Measurements from ENCODE around the gene RTL1. TPM values are rescaled to one million over a fixed set of nuclear protein-coding genes. Genes with fewer than 3 reads are reported as not detected.
A peak's percentile ranks its signal among the peaks of the same experiment; 100 is the strongest.

Gene RTL1
- total RNA-seq, 1 donor from 2014 or later = not detected

GRCh38 chr14:100874051-100874410, 29.5 kb downstream of the RTL1 start:
- Histone ChIP-seq H3K36me3 (ENCODE audit: control insufficient read depth, insufficient read depth, low read length) (no peaks in the 10 kb centered on the region), H3K27me3 (ENCODE audit: control insufficient read depth, insufficient read depth, low read length) (no peaks in the 10 kb centered on the region), H3K4me3 (ENCODE audit: low read depth, low read length) (no peak overlapping the region)
- DNase-seq (ENCODE audit: low read depth) (no peak), FAIRE-seq (no peak)
- no peak for TF ChIP-seq CTCF (IDR thresholded peaks at IDR 0.05; ENCODE audit: insufficient read depth, low read length, severe bottlenecking)

- H3K27me3 ChIP-seq (ENCODE audit: control insufficient read depth, insufficient read depth, low read length) = no peaks in the 10 kb centered on the region
Observed at GRCh38 chr14:100873096-100873482, 30.4 kb downstream of the RTL1 start.

GRCh38 chr14:100872259-100873095, 31.0 kb downstream of the RTL1 start:
- DNase-seq (ENCODE audit: low read depth) (peak; percentile 18), FAIRE-seq (no peak)
- no peak overlapping the region for H3K4me3 ChIP-seq (ENCODE audit: low read depth, low read length)
- no peaks in the 10 kb centered on the region for H3K36me3 ChIP-seq (ENCODE audit: control insufficient read depth, insufficient read depth, low read length)
- H3K27me3 ChIP-seq (ENCODE audit: control insufficient read depth, insufficient read depth, low read length) = no peaks in the 10 kb centered on the region
- TF ChIP-seq CTCF (IDR thresholded peaks at IDR 0.05; ENCODE audit: insufficient read depth, low read length, severe bottlenecking) = no peak

More at GRCh38 chr14:100873096-100873482, 30.4 kb downstream of the RTL1 start:
- no peak overlapping the region for H3K4me3 ChIP-seq (ENCODE audit: low read depth, low read length)
- H3K36me3 ChIP-seq (ENCODE audit: control insufficient read depth, insufficient read depth, low read length) = no peaks in the 10 kb centered on the region
- FAIRE-seq (no peak), DNase-seq (ENCODE audit: low read depth) (no peak)
- no peak for TF ChIP-seq CTCF (IDR thresholded peaks at IDR 0.05; ENCODE audit: insufficient read depth, low read length, severe bottlenecking)

GRCh38 chr14:100871234-100872186, 32.0 kb downstream of the RTL1 start:
- Histone ChIP-seq H3K27me3 (ENCODE audit: control insufficient read depth, insufficient read depth, low read length) (no peaks in the 10 kb centered on the region), H3K4me3 (ENCODE audit: low read depth, low read length) (no peak overlapping the region), H3K36me3 (ENCODE audit: control insufficient read depth, insufficient read depth, low read length) (no peaks in the 10 kb centered on the region)
- TF ChIP-seq CTCF (IDR thresholded peaks at IDR 0.05; ENCODE audit: insufficient read depth, low read length, severe bottlenecking) = no peak
- DNase-seq (ENCODE audit: low read depth) (peak; percentile 63), FAIRE-seq (peak; percentile 93)

- no peak for TF ChIP-seq CTCF (IDR thresholded peaks at IDR 0.05; ENCODE audit: insufficient read depth, low read length, severe bottlenecking)
- FAIRE-seq (no peak), DNase-seq (ENCODE audit: low read depth) (no peak)
- H3K27me3 ChIP-seq (ENCODE audit: control insufficient read depth, insufficient read depth, low read length) = no peaks in the 10 kb centered on the region
- no peak overlapping the region for H3K4me3 ChIP-seq (ENCODE audit: low read depth, low read length)
- no peaks in the 10 kb centered on the region for H3K36me3 ChIP-seq (ENCODE audit: control insufficient read depth, insufficient read depth, low read length)
Observed at GRCh38 chr14:100868621-100869370, 34.7 kb downstream of the RTL1 start.

Measured in bronchial epithelial cell (primary cell).